HK-2 (cell line): ENCODE measurements around the gene TSPAN12.
"Not testable (repeated sequence)": the region's sequence is repeated elsewhere in the genome, so short reads cannot be mapped to it uniquely, and the experiment has no call there.

Experiments used
- DNase-seq: peaks from one replicate; pipeline ENCODE4 v3.0.0-alpha.2; 2018; ENCODE audit not compliant: unreplicated experiment

TSPAN12 gene

DNA sequence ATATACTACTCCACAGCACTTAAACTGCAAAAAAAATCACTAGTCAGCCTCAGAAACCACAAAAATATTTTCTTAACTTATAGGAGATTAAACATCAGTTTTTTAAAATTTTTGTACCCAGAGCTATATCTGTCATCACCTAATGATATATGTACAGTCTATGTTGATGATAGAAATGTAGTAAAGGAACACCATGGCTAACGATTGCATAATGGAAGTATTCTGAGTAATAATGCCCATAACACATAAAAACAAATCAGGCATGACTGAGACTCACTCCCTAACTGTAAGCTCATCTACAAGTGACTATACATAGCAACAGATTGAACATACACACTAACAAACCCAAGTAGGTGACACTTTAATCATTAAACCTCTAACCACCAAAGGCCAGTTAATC lies 51.3 kb downstream of the TSPAN12 start:
- no peak for DNase-seq

DNA sequence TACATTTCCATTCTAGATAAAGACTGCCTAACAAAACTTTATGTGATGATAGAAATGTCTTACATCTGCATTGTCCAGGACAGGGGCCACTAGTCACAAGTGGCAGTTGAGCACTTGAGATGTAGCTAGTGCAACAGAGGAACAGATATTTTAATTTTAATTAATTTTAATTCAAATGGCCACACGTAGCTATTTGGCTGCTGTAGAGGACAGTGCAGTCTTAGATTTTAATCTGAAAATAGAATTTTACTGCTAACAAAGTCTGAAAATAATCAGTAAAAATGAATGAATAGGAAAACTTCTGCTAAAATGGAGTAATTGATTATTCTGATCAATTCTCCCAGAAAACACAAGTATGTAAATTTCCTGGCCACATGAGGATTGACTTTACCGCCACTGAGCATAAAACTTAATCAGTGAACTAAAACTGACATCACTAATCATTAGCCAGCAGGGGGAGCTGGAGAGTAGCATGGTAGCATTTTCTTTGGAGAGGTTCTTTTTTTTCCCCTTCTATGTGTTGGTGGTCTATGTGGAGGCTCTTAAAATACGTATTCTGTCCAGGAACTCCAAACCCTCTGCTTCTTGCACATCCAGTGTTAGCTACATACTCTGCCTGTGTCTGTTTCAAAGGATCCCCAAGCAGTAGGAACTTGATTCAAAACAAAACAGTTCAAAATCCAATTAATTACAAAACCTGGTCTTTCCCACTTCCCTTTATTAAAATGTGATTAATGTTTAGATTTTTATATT lies 52.1 kb downstream of the TSPAN12 start:
- DNase-seq: peak; percentile 55

DNA sequence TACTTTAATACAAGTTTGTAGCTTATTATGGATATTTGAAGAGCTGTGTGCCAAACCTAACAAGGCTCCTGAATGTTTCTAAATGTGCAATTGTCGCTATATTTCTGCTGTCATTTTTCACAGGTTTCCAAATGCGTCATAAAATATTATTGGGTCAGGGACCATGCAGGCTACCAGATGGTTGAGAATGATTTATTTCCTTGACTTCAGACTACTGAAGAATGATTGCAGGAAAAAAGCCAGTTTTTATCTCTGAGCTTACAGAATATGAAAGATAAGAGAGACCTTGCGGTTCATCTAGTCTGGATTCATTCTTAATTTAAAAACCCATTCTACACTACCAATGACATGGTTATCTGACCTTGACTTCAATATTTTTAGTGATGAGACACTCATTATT lies 55.2 kb downstream of the TSPAN12 start:
- DNase-seq: no peak

DNA sequence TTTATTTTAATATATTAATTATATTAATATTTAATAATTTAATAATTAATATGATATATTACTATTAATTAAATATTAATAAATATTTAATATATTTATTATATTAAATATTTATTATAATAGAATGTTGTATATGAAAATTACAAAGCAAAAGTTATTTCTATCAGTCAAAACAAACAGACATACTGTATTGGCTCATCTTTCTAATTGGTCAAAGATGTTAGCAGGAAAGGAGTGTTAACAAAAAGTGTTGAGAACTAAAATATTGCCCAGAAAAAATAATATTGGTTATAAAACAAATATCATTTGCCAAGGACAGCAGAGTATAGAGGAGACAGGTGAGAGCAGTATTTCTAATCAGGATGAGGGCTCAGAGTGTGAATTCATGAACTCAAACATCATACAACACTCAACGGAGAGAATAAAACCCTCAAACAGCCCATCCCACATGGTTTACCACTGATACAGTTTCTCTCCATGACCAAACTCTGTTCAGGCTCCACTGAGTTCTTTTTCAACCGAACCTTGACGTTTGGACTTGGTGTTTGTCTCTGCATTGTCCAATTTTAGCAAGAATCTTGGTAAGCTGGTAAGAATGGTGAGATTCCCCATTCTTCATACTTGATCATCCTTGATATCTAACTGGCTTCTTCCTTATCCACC lies 58.0 kb downstream of the TSPAN12 start:
- no peak for DNase-seq

DNA sequence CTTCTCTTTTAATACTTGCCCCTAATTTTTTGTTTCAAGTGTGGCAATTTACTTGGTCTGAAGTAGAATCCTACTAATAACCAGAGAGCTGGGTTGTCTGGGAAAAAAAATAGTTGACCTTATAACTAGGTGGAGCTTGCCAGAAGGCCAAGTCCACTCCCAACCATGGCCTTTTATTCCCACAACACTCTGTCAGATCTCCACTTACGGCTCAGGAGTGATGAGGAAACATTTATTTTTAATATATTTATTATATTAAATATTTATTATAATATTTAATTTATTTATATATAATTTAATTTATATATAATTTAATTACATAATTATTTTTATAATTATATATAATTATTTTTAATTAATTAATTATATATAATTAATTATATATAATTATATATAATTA lies 58.8 kb downstream of the TSPAN12 start:
- no peak for DNase-seq

DNA sequence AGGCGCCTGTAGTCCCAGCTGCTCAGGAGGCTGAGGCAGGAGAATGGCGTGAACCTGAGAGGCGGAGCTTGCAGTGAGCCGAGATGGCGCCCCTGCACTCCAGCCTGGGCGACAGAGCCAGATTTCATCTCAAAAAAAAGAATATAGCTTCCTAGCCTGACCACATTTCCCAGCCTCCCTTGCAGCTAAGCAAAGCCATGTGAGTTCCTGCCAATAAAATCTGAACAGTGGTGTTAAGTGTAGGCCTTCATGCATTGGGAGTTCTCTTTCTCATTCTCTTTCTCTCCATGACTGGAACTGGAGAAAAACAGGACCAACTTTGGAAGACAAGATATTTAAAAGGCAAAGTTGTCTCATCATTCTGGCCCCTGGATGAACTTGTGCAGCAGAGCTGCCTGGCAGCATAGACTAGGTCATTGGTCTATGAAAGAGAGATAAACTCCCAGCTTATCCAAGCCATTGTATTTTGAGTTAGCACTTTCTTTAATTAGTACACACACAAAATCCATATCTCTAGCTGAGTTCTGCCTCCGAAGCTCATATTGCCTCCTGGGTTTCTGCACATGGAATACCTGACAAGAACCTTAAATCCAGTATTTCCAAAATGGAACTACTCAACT lies 60.8 kb downstream of the TSPAN12 start:
- no peak for DNase-seq

DNA sequence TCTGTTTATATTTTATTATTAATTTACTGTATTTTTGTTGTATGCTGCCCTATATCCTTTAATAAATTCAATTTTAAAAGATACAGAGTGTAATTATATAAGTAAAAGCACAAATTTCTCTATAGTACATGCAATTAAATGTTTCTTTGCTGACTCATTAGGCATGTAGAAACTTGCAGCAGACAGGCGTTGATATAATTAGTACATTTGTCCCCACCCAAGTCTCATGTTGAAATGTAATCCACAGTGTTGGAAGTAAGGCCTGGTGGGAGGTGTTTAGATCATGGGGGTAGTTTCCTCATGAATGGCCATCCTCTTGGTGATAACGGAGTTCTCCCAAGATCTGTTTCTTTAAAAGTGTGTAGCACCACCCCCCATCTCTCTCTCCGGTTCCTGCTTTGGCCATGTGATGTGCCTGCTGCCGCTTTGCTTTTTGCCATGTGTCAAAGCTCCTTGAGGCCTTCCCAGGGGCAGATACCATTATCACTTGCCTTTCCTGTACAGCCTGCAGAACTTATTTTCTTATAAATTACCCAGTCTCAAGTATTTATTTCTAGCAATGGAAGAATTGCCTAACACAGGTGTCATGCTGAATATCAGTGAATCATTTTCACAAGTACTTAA lies 63.7 kb downstream of the TSPAN12 start:
- DNase-seq: no peak

DNA sequence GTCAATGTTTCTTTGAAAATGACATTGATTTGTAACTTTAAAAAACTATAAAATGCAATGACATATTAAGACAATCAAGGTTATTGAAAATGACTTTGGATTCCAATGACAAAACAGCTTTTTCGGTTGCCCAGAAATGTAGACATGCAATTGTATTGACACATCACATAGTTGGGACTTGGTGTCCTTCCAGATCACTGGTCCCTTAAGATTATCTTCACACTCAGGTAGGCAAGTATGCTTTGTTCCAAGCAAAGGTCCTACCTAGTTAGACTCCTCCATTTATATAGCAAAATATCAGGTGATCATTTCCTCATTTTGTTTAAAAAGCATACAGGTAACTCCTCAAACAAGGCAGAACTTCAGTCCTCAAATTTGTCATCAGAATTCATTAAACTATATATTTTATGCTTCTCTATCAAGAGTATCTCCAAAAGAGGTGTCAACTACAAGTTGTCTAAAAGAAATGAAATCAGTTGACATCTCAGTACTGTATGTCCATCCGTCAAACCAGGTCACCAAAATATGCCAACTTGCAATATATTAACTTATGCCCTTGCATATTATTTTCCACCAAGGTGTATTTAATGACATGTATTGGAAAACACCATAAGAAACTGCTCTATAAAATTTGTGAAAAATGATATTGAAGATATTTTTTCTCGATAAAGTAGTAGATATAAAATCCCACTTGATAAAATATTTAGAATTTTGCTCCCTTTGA lies 64.6 kb downstream of the TSPAN12 start:
- DNase-seq: no peak

DNA sequence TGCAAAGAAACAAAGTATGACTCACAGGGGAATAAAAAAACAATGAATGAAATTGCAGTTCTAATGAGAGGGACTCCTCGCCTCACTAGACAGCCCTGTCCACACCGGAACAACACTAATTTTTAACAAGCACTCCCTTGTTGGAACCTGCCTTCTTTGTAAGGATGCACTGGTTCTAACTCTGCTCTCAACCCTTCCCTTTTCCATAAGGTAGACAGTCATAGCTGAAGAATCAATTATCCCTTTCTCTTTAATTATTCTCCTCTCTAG lies 65.1 kb downstream of the TSPAN12 start:
- no peak for DNase-seq

DNA sequence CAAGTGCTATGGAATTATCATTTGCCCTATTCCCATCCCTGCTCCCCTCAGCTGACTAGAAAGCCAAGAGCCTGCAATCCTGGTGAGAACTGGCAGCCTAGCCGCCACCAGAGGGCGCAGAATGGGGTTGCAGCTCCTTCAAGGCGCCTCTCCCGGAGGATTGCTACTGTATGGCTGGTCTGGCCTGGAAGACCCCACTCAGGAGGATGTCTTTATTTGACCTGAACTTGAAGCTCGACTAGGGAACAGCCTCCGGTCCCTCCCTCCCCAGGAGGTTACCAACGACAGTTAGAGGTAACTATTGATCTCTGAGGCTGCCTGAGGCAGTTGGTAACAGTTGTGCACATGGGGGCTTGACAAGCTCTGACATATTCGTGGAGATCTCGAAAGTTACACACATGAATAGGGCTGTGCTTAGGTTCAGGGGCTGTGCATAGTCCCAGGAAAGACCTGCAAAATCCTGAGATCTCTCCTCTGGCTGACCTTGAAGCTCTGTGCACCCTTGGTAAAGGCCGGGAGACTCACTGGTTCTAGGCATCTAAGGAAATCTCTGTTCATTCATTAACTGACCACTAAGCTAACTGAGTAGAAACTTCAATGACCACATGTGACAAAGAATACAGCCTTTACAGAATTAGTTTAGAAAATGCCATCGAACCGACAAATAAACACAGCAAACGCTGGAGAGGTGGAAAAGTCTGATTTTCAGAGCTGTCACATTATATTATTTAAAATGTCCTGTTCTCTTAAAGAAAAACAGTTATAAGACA lies 65.7 kb downstream of the TSPAN12 start:
- DNase-seq: peak; percentile 80

DNA sequence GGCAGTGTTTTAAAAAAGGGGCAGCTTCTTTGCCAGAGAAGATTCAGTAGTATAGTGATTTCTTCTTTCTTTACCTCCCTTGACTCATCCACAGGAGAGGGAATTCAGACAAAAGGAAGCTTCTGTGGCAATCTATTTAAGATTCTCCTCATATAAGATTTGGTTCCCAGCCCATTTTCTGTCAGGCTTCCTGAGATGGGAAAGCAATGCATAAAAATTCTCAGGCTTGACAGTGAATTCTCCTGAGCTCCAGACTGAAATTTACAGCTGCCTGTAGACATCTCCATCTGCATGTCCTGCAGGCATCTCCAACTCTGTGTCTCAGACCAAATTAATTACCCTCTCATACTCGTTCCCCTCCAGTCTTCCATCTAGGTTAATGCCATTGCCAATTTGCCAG lies 72.8 kb downstream of the TSPAN12 start:
- DNase-seq: no peak

DNA sequence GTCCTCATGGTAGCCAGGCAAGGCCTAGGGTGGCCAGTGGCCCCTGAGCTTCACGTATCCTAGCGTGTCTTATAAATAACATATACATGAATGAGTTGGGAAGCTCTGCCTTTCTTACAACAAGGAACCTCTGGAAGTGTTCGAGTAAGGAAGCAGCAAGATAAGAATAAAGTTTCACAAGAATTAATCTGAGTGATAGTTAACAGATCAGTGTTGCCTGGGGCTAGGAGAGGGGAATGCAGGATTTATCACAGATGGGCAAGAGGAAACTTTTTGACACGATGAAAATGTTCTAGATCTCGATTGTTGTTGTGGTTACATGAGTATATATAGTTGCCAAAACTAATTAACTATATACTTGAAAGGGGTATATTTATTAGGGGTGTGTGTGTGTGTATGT lies 74.2 kb downstream of the TSPAN12 start:
- no peak for DNase-seq

DNA sequence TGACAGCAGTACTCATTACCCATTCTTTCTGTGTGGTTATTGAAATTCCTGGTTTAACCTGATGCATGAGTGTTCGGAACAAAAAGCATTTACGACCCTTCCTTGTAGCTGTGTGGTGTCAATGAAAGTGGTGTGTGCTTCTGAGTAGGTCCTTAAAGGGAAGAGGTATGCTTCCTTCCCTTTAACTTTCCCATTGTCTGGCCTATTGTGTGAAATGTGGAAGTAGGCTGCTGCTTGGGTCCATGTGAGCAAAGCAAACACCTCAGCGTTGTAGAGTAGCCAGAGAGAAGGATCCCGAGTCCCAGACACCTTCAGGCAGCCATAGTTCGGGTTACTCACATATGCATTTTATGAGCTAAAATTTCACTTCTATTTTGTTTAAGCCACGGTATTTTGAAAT lies 74.7 kb downstream of the TSPAN12 start:
- DNase-seq: no peak

DNA sequence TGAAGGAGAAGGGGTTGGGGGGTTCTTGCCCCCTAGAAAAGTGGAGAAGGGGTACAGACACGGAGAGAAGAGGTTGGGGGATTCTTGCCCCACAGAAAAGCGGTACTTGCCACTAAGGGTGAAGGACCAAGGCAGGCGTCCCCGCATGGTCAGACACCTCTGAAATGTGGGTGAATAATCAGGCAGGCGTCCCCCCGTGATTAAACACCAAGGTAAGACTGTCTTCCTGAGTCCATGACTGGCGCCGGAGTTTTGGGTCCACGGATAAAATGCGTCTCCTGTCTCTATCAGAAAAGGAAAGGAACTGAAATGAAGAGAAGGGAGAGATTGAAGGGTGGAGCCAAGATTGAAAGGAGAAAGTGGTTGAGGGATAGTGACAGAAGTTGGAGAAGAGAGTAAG lies 76.0 kb downstream of the TSPAN12 start:
- DNase-seq: not testable (repeated sequence)

DNA sequence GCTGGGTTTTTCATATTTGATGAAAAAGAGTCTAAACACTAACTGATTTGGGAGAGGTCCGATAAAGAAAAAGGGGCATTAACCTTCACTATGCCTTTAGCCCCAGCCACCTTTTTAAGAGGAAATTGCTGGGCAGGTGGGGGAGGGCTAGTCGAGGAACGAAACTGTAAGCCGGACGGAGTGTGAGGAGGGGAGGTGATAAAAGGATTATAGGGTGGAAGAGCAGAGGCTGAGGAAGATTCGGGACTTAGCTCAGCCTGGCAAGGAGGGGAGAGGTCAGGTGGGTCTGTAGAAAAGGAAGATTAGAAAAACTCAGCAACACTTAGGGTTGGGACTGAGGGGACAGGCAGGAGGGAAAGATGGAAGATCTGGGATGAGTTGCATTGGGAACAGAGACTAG lies 77.0 kb downstream of the TSPAN12 start:
- no peak for DNase-seq

DNA sequence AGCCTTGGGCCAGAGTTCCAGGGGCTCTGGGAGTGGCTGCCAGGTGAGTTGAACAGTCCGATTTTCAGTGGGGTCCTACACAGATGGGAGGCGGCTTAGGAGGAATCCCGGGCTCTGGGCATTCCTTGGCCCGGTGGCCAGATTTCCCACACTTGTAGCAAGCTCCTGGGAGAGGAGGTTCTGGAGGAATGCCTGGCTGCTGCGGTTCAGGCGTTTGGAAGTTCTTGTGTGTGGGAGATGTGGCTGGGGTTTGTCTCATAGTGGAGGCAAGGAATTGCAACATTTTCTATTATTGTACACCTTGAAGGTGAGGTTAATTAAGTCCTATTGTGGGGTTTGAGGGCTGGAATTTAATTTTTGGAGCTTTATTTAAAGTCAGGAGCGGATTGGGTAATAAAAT lies 77.5 kb downstream of the TSPAN12 start:
- DNase-seq: not testable (repeated sequence)

DNA sequence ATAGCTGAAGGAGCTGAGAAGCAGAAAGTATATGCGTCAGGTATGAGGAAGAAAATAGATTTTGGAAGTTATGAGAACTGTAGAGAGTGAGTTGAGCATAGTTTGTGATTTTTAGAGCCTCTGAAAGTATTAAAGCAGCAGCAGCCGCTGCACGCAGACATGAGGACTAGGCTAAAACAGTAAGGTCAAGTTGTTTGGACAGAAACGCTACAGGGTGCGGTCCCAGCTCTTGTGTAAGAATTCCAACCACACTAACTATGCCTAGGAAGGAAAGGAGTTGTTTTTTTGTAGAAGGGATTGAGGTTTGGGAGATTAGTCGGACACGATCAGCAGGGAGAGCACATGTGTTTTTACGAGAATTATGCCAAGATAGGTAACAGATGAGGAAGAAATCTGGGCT lies 78.9 kb downstream of the TSPAN12 start:
- DNase-seq: not testable (repeated sequence)

DNA sequence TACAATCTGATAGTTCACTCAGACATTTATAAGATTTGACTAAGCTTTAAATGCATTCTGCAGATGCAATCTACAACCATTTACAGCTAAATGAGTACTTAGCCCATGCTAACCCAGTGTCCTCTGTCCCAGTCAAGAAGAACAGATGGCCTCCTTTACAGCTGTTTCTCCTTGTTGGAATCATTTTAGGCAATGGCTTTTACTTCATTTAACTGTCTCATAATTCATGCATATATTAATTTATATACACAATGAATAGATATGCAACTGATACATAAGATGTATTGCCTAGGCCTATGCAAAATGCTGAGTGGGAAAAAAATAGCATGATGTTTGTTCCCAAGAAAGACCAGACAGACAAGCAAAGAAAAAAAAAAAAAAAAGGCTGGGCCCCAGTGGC lies 82.2 kb downstream of the TSPAN12 start:
- no peak for DNase-seq

DNA sequence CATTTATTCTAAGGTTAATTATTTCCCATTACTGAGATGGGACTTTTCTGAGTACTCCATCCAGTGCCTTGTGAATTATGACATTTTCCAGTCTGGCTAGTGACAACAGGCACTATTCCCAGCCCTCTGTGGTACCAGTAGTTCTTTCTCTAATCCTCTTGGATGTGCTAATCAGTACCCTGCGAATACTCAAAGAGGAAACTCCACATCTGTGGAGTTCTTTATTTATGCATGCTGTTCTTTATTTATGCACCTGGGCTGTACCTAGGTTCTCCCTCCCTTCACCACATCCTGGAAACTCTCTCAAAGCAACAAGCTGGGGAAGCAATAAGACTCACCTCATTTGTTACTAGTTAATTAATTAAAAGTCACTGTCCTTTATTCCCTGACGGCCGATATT lies 83.5 kb downstream of the TSPAN12 start:
- no peak for DNase-seq

DNA sequence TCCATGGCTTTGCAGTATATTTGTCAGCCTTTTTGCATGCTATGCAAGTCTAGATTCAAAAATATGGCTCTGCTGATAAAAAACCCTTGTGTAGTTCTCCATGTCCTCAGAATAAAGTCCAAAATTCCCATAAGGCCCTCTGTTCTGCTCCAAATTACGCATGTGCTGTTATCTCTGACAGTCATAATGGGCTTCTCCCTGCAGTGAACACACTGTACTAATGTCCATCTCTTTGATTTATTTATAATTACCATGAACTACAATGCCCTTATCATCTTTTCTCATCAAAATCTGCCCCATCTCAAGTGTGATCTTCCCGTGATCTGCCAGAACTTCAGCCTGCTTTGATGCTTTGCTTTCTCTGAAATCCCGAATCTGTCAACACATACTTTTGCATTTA lies 87.7 kb downstream of the TSPAN12 start:
- DNase-seq: no peak

DNA sequence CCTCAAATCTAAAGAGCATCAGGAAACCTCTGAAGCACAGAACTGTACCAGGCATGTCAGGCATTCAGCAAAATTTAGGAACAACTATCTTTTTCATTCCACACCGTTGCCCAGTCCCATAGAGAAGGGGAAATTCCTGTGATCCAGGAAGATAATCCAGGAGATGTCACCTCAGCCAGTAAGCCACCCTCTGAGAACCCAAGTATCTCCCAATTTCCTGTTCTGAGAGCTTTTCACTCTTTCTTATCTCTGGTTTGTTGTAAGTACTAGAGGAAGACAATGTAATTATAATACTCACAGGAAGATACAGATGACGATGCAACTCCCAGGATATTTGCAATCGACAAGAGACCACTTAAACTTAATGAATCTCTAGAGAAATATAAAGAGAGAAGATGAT lies 97.1 kb downstream of the TSPAN12 start:
- no peak for DNase-seq

DNA sequence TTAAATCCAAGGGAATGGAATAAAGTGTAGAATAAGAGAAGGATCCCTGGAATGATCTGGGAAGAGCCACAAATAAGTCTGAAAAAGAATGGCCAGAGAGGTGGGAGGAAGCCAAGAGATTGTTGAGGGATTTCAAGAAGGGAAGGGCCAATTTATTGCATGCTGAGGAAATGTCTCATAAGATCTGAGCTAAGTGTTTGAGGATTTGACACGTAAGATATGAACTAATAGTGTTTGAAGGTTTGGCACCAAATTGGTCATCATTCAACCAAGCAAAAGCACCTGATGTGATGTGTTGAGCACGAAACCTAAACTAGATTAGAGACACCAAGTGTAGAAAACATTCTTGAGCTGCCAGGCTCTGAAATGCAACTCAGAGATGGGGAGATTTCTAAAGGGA lies 97.9 kb downstream of the TSPAN12 start:
- DNase-seq: no peak
